GM12892 (cell line): ENCODE data around the gene NR0B2.
A peak's percentile ranks its signal among the peaks of the same experiment; 100 is the strongest.

Experiments used
- POLR2A ChIP-seq: IDR thresholded peaks from 2 replicates; pipeline ENCODE4 v1.6.1; 2011; ENCODE audit warnings: low read depth, low read length, control low read depth
- POLR2AphosphoS5 ChIP-seq: IDR thresholded peaks from 2 replicates; pipeline ENCODE4 v1.6.1; 2011; ENCODE audit warnings: low read depth, low read length, control low read depth
- TAF1 ChIP-seq: IDR thresholded peaks from 2 replicates; pipeline ENCODE4 v1.6.1; 2011; ENCODE audit warnings: low read depth, mild to moderate bottlenecking, control low read depth, low read length, borderline replicate concordance

DNA sequence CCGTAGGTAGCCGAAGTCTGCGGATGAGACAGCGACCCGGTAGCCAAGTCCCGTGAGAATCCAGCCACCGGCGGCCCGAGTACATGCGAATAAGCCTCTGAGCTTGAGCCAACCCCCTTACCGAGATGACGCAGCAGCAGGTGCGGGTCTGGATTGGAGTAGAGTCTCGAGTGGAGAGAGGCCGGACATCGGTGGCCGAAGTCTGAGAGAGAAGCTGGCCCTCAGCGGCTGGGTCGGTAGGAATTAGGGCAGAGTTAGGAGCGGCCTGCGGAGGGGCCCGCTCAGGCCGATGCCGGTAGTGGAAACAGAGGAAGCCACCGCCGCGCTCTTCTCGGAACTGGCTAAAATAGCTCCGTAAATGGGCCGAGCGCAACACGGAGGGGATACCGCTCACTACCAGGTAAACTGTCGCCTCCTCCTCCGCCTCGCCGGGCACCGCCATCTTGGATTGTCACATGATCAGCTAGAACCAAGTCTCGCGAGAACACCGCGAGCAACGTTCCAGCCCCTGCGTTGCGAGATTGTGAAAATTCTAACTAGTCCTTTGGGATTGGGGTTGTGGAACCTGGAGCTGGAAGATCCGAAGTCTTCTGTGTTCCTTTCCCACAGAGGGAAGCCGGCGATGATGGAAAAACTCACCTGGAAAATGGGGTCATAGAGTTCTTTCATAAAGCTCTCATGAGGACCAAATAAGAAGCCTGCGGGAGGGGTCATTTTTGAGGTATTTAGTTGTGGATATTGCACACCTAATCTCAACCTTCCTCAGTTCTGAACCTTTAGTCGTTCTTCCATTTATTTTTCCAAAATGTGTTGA is 13.6 kb downstream of the NR0B2 start, which contains the start of gene GPATCH3:
- peak; percentile 83 for TF ChIP-seq POLR2AphosphoS5
- peak; percentile 95 for TF ChIP-seq TAF1
- TF ChIP-seq POLR2A: peak; percentile 92
